ENCODE results near the gene CHCHD4. TPM values are rescaled to one million over a fixed set of nuclear protein-coding genes. Genes with fewer than 3 reads are reported as not detected.
A peak's percentile ranks its signal among the peaks of the same experiment; 100 is the strongest.

Gene CHCHD4
- total RNA-seq, 1 donor from 2014 or later = 10.8 TPM

DNA sequence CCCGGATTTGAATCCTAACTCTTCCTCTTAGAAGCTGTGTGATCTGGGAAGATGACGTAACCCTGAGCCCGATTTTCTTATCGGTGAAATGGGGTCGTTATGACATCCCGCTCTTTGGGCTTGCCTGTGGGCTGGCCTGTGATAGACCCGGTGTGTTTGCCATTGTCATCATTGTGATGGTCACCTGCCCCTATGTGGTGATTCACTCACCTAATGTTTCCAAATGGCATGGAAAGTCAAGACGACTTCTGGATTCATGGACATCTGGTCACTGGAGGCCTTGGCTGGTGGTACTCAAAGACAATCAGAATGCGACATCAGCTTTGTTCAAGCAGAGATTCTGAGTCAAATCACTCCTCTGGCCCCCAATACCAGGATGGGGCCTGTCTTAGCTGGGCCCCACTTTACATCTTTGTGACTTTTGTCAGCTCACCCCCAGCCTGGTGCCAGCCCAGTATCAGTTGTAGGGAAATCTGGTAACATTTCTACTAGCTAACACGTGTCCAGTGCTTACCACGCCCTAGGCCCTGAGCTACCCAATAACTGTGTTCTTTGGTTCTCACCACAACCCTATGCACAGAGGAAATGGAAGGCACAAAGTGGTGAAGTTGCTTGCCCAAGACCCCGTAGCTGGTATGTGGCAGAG, 3.0 kb upstream of the CHCHD4 start:
- no peak overlapping the region for H3K27ac Mint-ChIP-seq
- peaks cover 17% of the 10 kb centered on the region for H3K4me1 Mint-ChIP-seq (ENCODE audit: low read depth)
- TF ChIP-seq, protein P1, sequence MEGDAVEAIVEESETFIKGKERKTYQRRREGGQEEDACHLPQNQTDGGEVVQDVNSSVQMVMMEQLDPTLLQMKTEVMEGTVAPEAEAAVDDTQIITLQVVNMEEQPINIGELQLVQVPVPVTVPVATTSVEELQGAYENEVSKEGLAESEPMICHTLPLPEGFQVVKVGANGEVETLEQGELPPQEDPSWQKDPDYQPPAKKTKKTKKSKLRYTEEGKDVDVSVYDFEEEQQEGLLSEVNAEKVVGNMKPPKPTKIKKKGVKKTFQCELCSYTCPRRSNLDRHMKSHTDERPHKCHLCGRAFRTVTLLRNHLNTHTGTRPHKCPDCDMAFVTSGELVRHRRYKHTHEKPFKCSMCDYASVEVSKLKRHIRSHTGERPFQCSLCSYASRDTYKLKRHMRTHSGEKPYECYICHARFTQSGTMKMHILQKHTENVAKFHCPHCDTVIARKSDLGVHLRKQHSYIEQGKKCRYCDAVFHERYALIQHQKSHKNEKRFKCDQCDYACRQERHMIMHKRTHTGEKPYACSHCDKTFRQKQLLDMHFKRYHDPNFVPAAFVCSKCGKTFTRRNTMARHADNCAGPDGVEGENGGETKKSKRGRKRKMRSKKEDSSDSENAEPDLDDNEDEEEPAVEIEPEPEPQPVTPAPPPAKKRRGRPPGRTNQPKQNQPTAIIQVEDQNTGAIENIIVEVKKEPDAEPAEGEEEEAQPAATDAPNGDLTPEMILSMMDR (IDR thresholded peaks at IDR 0.05; ENCODE audit: unreplicated experiment) = no peak
- H3K4me3 Mint-ChIP-seq (ENCODE audit: low read depth) = no peak overlapping the region
- peaks cover 16% of the 10 kb centered on the region for H3K36me3 Mint-ChIP-seq (ENCODE audit: insufficient read depth)
- no peaks in the 10 kb centered on the region for H3K27me3 Mint-ChIP-seq
- no peaks in the 10 kb centered on the region for H3K9me3 Mint-ChIP-seq (ENCODE audit: low read depth)
- DNase-seq (ENCODE audit: low spot score, unreplicated experiment) = no peak

DNA sequence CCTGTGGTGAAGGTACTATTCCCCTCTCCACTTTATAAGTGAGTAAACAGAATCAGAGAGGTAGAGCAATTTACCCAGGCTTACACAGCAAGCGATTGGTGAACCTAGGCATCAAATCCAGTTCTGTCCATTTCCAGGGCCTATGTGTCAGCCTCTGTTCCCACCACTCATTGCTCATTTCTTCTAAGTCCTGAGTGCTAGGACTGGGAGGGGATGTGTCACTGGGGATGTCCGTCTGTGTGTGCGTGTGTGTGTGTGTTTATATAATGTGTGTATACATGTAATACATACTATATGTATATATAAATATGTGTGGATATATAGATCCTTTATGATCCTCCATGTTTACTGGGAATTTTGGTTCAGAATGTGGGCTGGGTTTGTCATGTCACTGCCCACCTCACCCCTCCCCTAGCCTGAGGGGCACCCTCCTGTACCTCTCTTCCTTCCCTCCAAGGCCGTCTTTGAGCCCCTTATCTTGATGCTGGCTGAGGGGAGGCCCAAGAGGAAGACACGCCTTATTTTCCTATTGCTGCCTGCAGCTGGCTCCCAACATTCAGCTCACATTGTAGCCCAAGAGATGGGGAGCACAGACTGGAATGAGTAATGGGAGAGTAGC, 2.3 kb upstream of the CHCHD4 start:
- Mint-ChIP-seq H3K4me1 (ENCODE audit: low read depth) (peaks cover 19% of the 10 kb centered on the region), H3K27me3 (no peaks in the 10 kb centered on the region), H3K9me3 (ENCODE audit: low read depth) (no peaks in the 10 kb centered on the region), H3K36me3 (ENCODE audit: insufficient read depth) (peaks cover 17% of the 10 kb centered on the region), H3K4me3 (ENCODE audit: low read depth) (no peak overlapping the region), H3K27ac (no peak overlapping the region)
- TF ChIP-seq, protein P1 (IDR thresholded peaks at IDR 0.05; ENCODE audit: unreplicated experiment) = no peak
- no peak for DNase-seq (ENCODE audit: low spot score, unreplicated experiment)

DNA sequence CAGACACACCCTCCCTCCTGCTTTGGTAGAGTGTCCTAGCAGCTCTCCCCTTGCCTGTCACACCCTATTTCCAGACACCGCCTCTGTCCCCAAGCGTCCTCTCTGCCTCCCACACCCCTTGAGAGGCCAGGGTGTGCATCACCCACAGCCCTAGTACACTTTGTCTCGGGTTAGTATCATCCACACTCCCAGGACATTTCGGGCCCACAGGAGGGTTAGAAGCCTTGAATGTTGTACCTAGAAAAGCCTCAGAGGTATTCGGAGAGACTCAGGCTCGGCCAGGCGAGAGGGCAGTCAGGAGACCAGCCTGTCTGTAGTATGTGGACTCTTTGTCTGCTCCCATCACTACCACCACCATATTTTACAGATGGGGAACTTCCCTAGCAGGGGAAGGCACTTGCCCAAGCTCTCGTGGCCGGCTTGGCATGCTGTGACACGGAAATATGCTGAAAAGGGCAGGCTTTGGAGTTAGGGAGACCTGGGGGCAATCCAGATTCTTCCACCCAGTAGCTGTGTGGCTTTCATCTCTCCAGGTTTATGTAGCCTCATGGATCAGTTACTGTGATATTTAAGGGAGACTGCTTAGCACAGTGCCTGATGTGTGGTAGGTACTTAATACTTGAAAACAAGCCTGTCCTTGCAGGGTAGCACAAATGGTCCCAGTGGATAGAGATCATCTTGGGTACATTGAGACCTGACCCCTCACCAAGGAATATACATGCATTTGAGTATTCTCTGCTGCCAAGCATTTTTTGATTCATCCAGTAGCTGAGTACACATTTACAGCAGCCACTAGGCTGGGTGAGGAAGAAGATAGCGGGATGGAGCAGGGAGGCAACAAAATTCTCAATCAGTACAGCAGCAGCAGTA, 1.6 kb upstream of the CHCHD4 start:
- no peaks in the 10 kb centered on the region for H3K27me3 Mint-ChIP-seq
- peaks cover 19% of the 10 kb centered on the region for H3K4me1 Mint-ChIP-seq (ENCODE audit: low read depth)
- no peaks in the 10 kb centered on the region for H3K9me3 Mint-ChIP-seq (ENCODE audit: low read depth)
- H3K4me3 Mint-ChIP-seq (ENCODE audit: low read depth) = peak overlapping the region; percentile 92
- TF ChIP-seq, protein P1 (IDR thresholded peaks at IDR 0.05; ENCODE audit: unreplicated experiment) = no peak
- no peak for DNase-seq (ENCODE audit: low spot score, unreplicated experiment)
- H3K36me3 Mint-ChIP-seq (ENCODE audit: insufficient read depth) = peaks cover 17% of the 10 kb centered on the region
- H3K27ac Mint-ChIP-seq = peak overlapping the region; percentile 100

DNA sequence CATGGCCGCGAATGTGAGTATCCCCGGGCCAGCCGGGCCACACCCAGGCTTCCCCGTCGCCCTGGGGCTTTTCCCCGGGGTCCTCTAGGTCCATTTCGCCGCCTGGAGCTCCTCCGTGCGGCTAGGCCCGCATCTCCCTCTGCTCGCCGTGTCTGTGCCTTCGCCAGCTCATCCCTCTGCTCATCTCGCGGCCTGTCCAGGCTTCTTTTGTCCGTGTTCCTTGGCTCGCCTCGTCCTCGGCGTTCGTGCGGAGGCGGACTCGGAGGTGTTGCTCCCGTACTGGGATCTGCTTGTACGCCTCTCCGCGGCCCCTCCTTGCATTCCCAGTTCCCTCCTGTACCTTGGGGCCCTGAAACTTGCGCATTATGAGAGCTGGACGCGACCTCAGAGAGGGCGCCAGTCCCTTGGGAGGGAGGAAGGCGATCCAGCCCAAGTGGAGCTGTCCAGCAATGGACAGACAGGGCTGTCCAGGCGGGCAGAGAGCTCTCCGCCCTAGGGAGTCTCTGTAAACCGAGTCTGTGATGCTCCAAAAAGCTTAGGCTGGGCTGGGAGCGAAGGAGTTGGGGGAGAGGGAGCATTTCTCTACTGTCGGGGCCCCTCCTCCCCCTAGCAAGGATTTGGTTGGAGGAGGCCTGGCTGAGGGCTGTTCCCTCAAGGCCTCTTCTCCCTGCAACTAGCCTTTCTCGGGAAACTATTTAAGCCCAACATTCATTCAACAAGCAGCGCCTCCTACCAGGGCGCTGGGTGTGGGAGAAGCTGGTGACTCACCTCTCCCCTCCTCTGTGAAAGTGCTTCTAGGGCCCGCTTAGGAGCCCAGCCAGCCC, 735 bp upstream of the CHCHD4 start:
- TF ChIP-seq, protein P1 (IDR thresholded peaks at IDR 0.05; ENCODE audit: unreplicated experiment) = no peak
- peak; percentile 41 for DNase-seq (ENCODE audit: low spot score, unreplicated experiment)
- Mint-ChIP-seq H3K9me3 (ENCODE audit: low read depth) (no peaks in the 10 kb centered on the region), H3K27me3 (no peaks in the 10 kb centered on the region), H3K4me1 (ENCODE audit: low read depth) (peaks cover 19% of the 10 kb centered on the region), H3K27ac (peak overlapping the region; percentile 100), H3K4me3 (ENCODE audit: low read depth) (peak overlapping the region; percentile 92), H3K36me3 (ENCODE audit: insufficient read depth) (peaks cover 21% of the 10 kb centered on the region)
